Measurements from ENCODE around the gene NDUFV2.

Gene NDUFV2

DNA sequence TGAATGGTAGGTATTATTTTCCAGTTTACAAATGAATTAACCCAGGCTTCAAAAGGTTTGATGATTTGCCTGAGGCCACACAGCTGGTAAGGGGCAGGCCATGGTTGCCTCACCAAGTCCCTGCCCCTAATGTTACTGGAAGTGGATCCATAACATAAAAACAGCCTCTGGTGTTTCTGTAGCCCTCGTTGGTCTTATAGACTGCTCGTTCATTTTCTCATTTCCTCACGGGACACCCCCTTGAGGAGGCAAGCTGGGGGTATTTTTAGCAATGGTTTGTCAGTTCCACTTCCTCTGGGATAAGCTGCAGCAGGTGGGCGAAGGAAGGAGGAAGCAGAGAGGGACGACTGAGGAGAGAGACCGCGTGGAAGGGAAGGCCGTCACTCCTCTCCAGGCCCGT, 32.9 kb upstream of the NDUFV2 start:
- CTCF ChIA-PET: no interaction called here
- TF ChIP-seq, protein P1, sequence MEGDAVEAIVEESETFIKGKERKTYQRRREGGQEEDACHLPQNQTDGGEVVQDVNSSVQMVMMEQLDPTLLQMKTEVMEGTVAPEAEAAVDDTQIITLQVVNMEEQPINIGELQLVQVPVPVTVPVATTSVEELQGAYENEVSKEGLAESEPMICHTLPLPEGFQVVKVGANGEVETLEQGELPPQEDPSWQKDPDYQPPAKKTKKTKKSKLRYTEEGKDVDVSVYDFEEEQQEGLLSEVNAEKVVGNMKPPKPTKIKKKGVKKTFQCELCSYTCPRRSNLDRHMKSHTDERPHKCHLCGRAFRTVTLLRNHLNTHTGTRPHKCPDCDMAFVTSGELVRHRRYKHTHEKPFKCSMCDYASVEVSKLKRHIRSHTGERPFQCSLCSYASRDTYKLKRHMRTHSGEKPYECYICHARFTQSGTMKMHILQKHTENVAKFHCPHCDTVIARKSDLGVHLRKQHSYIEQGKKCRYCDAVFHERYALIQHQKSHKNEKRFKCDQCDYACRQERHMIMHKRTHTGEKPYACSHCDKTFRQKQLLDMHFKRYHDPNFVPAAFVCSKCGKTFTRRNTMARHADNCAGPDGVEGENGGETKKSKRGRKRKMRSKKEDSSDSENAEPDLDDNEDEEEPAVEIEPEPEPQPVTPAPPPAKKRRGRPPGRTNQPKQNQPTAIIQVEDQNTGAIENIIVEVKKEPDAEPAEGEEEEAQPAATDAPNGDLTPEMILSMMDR (conservative IDR thresholded peaks at IDR 0.05; ENCODE audit: low read depth): no peak
- no peak for DNase-seq (ENCODE audit: low spot score)
- POLR2A ChIA-PET (ENCODE audit: low non-redundant PET): no interaction called here
- no peak overlapping the region for H3K27ac ChIP-seq

DNA sequence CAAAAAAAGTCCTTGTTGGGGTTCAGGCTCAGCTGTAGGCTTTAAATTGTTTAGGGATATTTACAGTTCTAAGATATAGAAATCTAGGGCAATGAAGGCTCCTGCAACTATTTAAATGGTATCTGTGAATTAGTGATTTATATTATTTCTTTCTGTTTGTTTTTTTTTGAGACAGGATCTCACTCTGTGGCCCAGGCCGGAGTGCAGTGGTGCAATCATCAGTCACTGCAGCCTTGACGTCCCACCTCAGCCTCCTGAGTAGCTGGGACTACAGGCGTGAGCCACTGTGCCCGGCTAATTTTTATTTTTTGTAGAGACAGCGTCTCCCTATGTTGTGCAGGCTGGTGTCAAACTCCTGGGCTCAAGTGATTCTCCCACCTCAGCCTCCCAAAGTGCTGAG, 32.3 kb upstream of the NDUFV2 start:
- no peak overlapping the region for H3K27ac ChIP-seq
- ChIA-PET POLR2A (ENCODE audit: low non-redundant PET) (no interaction called here), CTCF (no interaction called here)
- TF ChIP-seq, protein P1 (conservative IDR thresholded peaks at IDR 0.05; ENCODE audit: low read depth): no peak
- no peak for DNase-seq (ENCODE audit: low spot score)

DNA sequence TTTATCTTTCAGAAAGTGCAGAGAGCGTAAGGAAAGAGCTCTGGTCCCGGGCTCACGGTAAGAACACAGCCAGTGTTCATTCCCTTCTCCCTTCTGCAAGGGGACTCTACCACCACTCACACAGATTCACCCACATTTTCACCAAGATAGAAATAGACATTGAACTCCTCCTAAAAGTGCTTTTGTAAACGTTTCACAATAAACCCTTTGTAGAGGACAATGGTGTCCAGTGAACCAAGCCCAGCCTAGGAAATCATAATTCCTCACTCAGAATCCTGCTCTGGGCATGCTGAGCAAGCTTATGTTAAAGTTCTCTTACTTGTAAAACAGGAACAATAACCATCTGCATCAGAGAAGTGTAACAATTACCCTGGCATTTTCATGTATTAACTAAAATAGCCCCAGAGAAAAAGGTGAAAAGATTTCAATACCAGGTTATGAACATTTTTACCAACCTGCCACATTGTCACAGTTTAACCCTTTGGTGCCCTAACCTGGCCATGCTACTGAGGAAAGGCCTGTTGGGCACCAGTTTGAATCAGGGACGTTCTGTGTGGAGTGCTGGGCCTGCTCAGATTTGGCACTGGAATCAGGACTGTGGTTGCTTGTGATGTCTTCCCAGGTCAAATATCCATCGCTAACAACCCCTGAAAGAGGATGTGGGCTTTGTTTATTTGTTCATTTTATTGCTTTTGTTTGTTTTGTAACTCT, 22.5 kb upstream of the NDUFV2 start:
- H3K27ac ChIP-seq: no peak overlapping the region
- TF ChIP-seq, protein P1 (conservative IDR thresholded peaks at IDR 0.05; ENCODE audit: low read depth): no peak
- no peak for DNase-seq (ENCODE audit: low spot score)
- ChIA-PET POLR2A (ENCODE audit: low non-redundant PET) (no interaction called here), CTCF (interaction anchor here (0.6 kb wide), 1 partner anchor 176 kb away, joined by 3 read pairs; no protein-coding TSS in a partner anchor)

DNA sequence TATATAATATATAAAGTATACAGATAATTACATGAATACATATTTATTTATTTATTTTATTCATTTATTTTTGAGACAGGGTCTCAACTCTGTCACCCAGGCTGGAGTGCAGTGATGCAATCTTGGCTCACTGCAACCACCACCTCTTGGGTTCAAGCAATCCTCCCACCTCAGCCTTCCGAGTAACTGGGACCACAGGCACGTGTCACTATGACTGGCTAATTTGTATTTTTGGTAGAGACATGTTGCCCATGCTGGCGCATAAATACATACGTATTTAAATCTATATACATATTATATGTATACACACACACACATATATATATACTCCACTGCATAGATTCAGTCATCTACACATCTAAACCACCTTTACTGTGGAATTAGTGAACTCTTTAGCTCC, 20.6 kb upstream of the NDUFV2 start:
- no peak for DNase-seq (ENCODE audit: low spot score)
- ChIA-PET CTCF (no interaction called here), POLR2A (ENCODE audit: low non-redundant PET) (no interaction called here)
- TF ChIP-seq, protein P1 (conservative IDR thresholded peaks at IDR 0.05; ENCODE audit: low read depth): no peak
- no peak overlapping the region for H3K27ac ChIP-seq

DNA sequence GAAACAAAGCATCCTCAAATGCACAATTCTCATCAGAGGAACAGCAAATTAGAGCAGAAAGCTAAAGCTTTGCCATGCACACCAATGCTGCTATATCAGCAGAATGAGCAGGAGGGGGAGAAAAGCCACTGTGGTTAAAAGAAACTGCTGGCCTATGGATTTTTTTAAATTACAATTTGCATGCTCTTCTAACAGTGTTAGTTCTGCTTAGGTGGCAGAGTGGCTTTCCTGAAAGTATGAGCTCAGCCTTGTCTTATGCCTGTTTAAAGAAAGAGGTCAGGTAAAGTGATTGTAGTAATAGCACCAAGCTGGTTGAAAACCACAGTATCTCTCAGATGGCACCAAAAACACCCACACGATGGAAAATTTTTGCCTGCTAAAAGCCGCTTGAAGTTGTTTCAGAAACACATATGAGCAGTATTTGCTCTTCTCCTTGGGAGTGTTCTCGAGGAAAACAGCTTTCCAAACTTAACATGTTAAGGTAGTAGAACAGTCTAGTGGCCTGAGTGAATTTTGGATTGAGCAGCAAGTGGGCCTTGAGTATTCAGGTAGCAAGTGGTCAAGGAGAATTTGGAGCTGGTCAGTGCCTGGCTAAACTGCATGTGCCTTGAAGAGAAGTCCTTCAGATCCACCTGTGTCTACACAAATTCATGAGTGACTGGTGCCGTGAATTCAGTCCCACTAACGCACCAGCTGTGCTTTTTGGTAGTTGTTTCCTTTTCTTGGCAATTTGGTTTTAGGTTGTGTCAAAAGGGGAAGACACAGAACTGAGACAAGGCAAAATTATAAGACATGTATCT, 19.6 kb upstream of the NDUFV2 start:
- TF ChIP-seq, protein P1 (conservative IDR thresholded peaks at IDR 0.05; ENCODE audit: low read depth): no peak
- CTCF ChIA-PET: interaction anchor here (0.7 kb wide), 1 partner anchor 19 kb away, joined by 3 read pairs; no protein-coding TSS in a partner anchor
- POLR2A ChIA-PET (ENCODE audit: low non-redundant PET): no interaction called here
- no peak for DNase-seq (ENCODE audit: low spot score)
- no peak overlapping the region for H3K27ac ChIP-seq

DNA sequence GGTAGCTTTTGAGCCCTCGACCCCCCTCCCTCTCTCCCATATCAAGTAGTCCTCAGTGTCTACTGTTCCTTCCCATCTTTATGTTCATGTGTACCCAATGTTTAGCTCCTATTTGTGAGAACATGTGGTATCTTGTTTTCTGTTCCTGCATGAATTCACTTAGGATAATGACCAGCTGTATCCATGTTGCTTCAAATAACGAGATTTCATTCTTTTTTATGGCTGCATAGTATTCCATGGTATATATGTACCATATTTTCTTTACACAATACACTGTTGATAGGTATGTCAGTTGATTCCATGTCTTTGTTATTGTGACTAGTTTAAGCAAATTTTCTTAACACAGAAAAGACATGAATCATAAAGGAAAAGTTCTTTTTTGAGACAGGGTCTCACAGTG, 16.5 kb upstream of the NDUFV2 start:
- TF ChIP-seq, protein P1 (conservative IDR thresholded peaks at IDR 0.05; ENCODE audit: low read depth): no peak
- DNase-seq (ENCODE audit: low spot score): no peak
- CTCF ChIA-PET: no interaction called here
- POLR2A ChIA-PET (ENCODE audit: low non-redundant PET): no interaction called here
- no peak overlapping the region for H3K27ac ChIP-seq

Data from RWPE1 (cell line).